HUES64 (cell line): ENCODE results near the gene UNC93B1.

ENCODE experiments used
- H3K27ac ChIP-seq: 2 replicates; pipeline ENCODE4 v1.7.0; 2013; ENCODE audit warnings: low read depth, low read length, inconsistent platforms
- H3K27me3 ChIP-seq: 2 replicates; pipeline ENCODE4 v1.6.1; 2013; ENCODE audit warnings: mild to moderate bottlenecking, low read length; ENCODE audit not compliant: insufficient read depth
- H3K36me3 ChIP-seq: 2 replicates; pipeline ENCODE4 v1.6.1; 2013; ENCODE audit warnings: mild to moderate bottlenecking, low read length; ENCODE audit not compliant: insufficient read depth
- H3K4me1 ChIP-seq: 2 replicates; pipeline ENCODE4 v1.6.1; 2013; ENCODE audit warnings: mild to moderate bottlenecking, low read length, moderate library complexity; ENCODE audit not compliant: insufficient read depth
- H3K4me3 ChIP-seq: 2 replicates; pipeline ENCODE4 v1.5.1; 2013; ENCODE audit warnings: mild to moderate bottlenecking, low read length, moderate library complexity
- H3K9ac ChIP-seq: 2 replicates; pipeline ENCODE4 v1.6.1; 2013; ENCODE audit warnings: mild to moderate bottlenecking, low read depth, low read length
- H3K9me3 ChIP-seq: 2 replicates; pipeline ENCODE4 v1.6.1; 2013; ENCODE audit warnings: low read depth, low read length; ENCODE audit not compliant: insufficient read depth
- WGBS: fragments of 150-250, 120-280 bp; methylation state at CpG from one replicate; pipeline ENCODE4 v1.1.7; 2013; ENCODE audit warnings: missing lambda C conversion rate; 5-methylcytosine and 5-hydroxymethylcytosine counted together

The UNC93B1 gene

DNA sequence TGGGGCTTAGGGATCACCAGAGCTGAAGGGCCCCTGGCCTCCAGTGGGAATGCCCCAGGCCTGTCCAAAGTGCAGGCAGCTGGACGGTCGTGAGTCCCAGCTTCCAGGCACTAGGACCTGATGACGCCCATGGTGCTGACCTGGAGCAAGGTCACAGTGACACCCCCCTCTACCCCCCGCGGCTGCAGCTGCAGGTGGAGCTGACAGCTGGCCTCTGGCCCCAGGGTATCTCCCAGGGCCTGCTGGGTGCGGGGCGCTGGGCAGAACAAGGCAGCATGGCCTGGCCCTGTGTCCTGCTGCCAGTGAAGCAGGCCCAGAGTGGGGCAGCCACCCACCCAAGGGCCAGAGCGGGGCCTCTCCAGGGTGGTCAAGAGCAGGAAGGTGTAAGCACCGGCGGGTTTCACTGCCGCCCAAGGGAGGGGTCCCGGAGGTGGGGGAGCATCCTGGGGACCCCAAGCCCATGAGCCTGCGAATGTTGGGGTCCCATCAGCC is 34.4 kb upstream of the UNC93B1 start:
- Histone ChIP-seq H3K4me3 (peak overlapping the region; percentile 57), H3K36me3 (peaks cover 15% of the 10 kb centered on the region), H3K27me3 (no peaks in the 10 kb centered on the region), H3K27ac (peak overlapping the region; percentile 45), H3K4me1 (peaks cover 15% of the 10 kb centered on the region; the same call in 1 of the 2 replicates), H3K9ac (peak overlapping the region; percentile 31; the same call in 1 of the 2 replicates), H3K9me3 (no peaks in the 10 kb centered on the region)
- WGBS = 48% methylated on average over 13 of the region's 13 CpGs

DNA sequence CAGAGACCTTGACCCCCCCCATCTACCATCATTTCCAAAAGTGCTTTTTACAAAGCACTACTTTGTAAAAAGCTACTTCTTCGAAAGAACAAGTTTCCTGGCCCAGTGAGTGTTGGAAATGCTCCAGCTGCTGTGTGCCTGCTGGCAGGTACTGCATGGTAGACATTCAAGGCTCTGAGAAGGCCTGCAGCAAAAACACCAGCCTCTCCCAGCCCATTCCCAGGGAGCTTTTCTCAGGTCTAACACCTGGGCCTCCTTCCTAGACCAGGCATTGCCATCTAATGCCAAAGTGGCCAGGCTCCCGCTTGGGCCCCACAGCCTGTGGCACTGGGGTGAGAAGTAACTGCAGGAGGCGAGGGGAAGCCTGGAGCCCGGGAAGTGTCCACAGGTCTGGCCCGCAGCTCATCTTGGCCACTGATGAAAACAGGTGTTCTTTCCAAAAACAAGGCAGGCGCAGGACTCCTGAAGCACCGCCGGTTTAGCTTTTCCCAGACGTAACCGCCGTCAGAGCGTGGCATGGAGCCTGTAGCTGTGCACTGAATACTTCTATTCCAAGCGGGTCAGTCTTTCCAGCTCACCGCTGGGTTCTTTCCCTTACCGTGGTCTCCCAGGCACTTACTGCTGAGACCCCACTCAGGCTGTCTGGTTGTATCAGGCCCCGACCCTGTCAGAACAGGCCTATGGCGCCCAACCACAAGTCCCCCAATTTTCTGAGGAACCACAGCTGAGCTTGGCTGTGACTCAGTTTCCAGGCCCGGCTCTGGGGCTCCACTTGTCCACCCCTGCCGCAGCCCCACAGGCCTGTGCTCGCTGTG is 33.7 kb upstream of the UNC93B1 start:
- H3K9me3 ChIP-seq = no peaks in the 10 kb centered on the region
- peaks cover 22% of the 10 kb centered on the region for H3K36me3 ChIP-seq
- H3K4me3 ChIP-seq = no peak overlapping the region
- H3K4me1 ChIP-seq = peaks cover 15% of the 10 kb centered on the region; the same call in 1 of the 2 replicates
- no peak overlapping the region for H3K9ac ChIP-seq
- H3K27me3 ChIP-seq = no peaks in the 10 kb centered on the region
- 93% methylated on average over 20 of the region's 20 CpGs for WGBS
- H3K27ac ChIP-seq = peak overlapping the region; percentile 13

DNA sequence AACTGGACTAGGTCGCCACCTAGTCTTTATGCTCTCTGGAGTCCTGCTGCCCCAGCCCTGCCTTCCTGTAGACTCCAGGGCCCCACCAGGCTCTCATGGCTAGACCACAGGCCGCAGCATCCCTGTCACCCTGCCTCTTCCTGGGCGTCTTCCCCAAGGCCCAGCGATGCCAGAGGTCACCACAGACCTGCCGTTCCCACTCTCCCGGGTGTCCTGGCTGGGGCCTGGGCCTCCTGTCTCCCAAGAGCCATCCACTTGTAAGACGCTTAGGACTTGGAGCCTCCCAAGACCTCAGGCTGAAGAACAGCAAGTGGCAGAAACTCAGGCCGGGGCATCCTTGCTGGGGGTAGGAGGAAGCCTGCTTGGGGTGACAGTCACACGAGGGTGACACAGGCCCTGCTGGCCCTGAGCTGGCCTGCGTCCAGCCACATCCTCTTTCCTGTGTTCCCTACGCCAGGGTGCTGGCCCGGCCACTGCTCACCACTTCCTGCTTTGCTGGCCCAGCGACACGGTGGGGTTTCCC is 32.9 kb upstream of the UNC93B1 start:
- no peak overlapping the region for H3K9ac ChIP-seq
- 88% methylated on average over 14 of the region's 14 CpGs for WGBS
- no peaks in the 10 kb centered on the region for H3K27me3 ChIP-seq
- H3K9me3 ChIP-seq = no peaks in the 10 kb centered on the region
- H3K36me3 ChIP-seq = peaks cover 29% of the 10 kb centered on the region
- H3K27ac ChIP-seq = no peak overlapping the region
- no peak overlapping the region for H3K4me3 ChIP-seq
- peaks cover 18% of the 10 kb centered on the region; the same call in 1 of the 2 replicates for H3K4me1 ChIP-seq

DNA sequence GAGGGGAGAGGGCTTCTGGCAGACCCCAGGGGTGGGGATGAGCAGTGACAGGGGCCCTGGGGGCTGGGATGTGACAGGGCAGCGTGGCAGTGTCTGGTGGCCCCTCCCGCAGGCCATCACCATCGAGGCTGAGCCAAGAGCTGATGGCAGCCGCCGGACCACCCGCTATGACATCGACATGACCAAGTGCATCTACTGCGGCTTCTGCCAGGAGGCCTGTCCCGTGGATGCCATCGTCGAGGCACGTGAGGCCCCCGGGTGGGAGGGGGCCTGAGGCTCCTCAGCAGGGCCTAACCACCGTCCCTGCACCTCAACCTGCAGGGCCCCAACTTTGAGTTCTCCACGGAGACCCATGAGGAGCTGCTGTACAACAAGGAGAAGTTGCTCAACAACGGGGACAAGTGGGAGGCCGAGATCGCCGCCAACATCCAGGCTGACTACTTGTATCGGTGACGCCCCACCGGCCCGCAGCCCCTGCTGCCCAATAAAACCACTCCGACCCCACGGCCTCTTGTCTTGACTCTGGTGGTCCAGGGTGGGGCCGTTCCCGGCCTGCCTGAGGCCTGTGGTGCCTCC is 32.3 kb upstream of the UNC93B1 start:
- H3K27ac ChIP-seq = no peak overlapping the region
- WGBS = 89% methylated on average over 27 of the region's 27 CpGs

DNA sequence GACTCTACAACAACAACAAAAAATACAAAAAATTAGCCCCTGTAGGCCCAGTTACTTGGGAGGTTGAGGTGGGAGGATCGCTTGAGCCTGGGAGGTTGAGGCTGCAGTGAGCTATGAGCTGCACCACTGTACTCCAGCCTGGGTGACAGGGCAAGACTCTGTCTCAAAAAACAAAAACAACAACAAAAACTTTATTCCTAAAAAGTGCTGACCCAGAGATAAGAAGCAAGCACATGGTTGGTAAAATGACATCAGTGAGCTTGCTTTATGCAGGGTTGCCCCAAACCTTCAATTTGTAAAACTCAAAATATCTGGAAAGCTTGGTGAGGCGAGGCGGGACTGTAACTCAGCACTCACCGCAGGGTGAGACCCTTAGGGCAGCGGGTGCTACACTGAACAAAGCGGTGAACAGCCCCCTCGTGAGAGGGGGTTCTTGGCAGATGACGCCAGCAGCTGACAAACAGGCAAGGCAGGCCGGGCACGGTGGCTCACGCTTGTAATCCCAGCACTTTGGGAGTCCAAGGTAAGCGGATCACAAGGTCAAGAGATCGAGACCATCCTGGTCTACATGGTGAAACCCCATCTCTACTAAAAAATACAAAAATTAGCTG is 31.5 kb upstream of the UNC93B1 start:
- Histone ChIP-seq H3K4me1 (peaks cover 18% of the 10 kb centered on the region; the same call in 1 of the 2 replicates), H3K27ac (no peak overlapping the region), H3K27me3 (no peaks in the 10 kb centered on the region), H3K36me3 (peaks cover 29% of the 10 kb centered on the region), H3K4me3 (no peak overlapping the region), H3K9me3 (no peaks in the 10 kb centered on the region), H3K9ac (no peak overlapping the region)
- WGBS = 91% methylated on average over 13 of the region's 13 CpGs

More for the DNA sequence above, 32.3 kb upstream of the UNC93B1 start:
- Histone ChIP-seq H3K36me3 (peaks cover 29% of the 10 kb centered on the region), H3K9ac (no peak overlapping the region), H3K27me3 (no peaks in the 10 kb centered on the region), H3K9me3 (no peaks in the 10 kb centered on the region), H3K4me1 (peaks cover 21% of the 10 kb centered on the region; the same call in 1 of the 2 replicates), H3K4me3 (no peak overlapping the region)

DNA sequence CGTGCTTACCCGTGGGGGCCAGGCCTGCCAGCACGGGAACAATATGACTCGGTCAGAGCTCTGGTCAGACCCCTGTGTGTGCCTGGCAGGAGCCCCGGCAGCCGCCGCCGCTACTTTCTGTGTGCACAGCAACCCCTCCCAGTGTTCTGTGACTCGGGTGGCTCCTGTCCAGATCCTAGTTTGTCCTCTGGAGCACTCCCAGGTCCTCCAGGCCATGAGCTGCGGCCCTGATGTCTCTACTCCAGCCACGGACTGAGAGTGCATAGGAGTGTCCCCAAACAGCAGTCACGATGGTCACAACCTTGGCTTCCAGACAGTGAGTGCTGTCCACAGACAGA is 29.8 kb upstream of the UNC93B1 start:
- H3K4me3 ChIP-seq = no peak overlapping the region
- no peaks in the 10 kb centered on the region for H3K27me3 ChIP-seq
- no peak overlapping the region for H3K27ac ChIP-seq
- H3K9ac ChIP-seq = no peak overlapping the region
- H3K36me3 ChIP-seq = peaks cover 29% of the 10 kb centered on the region
- WGBS = 95% methylated on average over 12 of the region's 12 CpGs
- H3K9me3 ChIP-seq = no peaks in the 10 kb centered on the region
- peaks cover 15% of the 10 kb centered on the region for H3K4me1 ChIP-seq

DNA sequence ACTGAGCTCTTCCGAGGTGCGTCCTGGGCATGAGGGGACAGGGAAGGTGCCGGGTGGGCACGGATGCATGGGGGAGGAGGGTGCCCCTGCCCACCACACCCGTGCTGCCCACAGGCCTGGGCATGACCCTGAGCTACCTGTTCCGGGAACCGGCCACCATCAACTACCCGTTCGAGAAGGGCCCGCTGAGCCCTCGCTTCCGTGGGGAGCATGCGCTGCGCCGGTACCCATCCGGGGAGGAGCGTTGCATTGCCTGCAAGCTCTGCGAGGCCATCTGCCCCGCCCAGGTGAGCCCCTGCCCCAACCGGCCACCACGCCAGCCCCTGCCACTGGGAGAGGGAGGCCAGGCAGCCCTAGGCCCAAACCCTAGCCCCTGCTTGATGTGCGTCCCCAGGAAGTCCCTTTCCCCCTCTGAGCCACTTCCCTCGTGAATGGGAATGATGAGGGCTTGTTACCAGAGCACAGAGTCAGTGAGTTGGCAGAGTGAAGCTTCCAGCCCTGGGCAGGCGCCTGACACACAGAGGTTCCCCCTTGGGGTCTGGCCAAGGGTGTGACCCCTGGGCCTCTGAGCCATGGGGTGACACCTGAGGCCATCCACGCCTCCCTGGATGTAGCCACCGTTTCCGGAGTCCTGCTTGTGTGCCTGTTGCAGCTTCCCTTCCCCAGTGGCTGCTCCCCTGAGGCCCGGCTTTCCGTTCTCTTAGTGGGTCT is 29.3 kb upstream of the UNC93B1 start:
- 94% methylated on average over 29 of the region's 29 CpGs for WGBS
- peaks cover 10% of the 10 kb centered on the region; the same call in 1 of the 2 replicates for H3K4me1 ChIP-seq
- peaks cover 29% of the 10 kb centered on the region for H3K36me3 ChIP-seq
- no peak overlapping the region for H3K9ac ChIP-seq
- H3K27me3 ChIP-seq = no peaks in the 10 kb centered on the region
- no peak overlapping the region for H3K27ac ChIP-seq
- no peaks in the 10 kb centered on the region for H3K9me3 ChIP-seq
- H3K4me3 ChIP-seq = no peak overlapping the region

DNA sequence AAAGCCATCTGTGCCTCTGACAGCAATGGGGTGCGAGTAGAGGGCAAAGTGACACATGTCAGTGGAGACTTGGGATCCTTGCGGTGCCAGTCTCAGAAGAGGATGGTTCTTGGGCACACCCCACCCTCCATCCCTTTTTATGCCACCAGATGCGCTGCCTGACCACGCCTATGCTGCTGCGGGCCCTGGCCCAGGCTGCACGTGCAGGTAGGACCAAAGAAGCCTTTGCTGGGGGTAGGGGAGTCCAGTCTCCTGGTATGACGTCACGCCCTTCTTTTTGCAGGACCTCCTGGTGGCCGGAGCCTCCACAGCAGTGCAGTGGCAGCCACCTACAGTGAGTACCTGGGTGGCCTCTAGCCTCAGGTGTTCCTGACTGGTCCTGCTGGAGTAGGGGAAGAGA is 28.1 kb upstream of the UNC93B1 start:
- H3K9ac ChIP-seq = no peak overlapping the region
- no peak overlapping the region for H3K27ac ChIP-seq
- no peaks in the 10 kb centered on the region for H3K27me3 ChIP-seq
- peaks cover 9% of the 10 kb centered on the region; the same call in 1 of the 2 replicates for H3K4me1 ChIP-seq
- no peaks in the 10 kb centered on the region for H3K9me3 ChIP-seq
- WGBS = 96% methylated on average over 8 of the region's 9 CpGs
- peaks cover 29% of the 10 kb centered on the region for H3K36me3 ChIP-seq
- H3K4me3 ChIP-seq = peak overlapping the region; percentile 85

DNA sequence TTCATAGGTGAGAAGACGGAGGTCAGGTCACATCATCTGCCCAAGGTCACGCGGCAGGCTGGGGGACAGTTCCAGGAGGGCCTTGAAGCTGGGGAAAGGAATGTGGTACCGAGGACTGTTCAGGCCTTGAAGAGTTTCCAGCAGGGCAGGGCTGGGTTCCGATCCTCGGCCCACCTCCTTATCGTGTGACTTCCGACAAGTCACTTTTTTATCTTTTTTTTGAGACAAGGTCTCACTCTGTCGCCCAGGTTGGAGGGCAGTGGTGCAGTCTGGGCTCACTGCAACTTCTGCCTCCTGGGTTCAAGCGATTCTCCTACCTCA is 27.2 kb upstream of the UNC93B1 start:
- Histone ChIP-seq H3K27me3 (no peaks in the 10 kb centered on the region), H3K9ac (peak overlapping the region; percentile 87), H3K36me3 (peaks cover 29% of the 10 kb centered on the region), H3K4me1 (peaks cover 9% of the 10 kb centered on the region; the same call in 1 of the 2 replicates), H3K4me3 (peak overlapping the region; percentile 85), H3K9me3 (no peaks in the 10 kb centered on the region), H3K27ac (peak overlapping the region; percentile 72)
- WGBS = 23% methylated on average over 10 of the region's 10 CpGs

DNA sequence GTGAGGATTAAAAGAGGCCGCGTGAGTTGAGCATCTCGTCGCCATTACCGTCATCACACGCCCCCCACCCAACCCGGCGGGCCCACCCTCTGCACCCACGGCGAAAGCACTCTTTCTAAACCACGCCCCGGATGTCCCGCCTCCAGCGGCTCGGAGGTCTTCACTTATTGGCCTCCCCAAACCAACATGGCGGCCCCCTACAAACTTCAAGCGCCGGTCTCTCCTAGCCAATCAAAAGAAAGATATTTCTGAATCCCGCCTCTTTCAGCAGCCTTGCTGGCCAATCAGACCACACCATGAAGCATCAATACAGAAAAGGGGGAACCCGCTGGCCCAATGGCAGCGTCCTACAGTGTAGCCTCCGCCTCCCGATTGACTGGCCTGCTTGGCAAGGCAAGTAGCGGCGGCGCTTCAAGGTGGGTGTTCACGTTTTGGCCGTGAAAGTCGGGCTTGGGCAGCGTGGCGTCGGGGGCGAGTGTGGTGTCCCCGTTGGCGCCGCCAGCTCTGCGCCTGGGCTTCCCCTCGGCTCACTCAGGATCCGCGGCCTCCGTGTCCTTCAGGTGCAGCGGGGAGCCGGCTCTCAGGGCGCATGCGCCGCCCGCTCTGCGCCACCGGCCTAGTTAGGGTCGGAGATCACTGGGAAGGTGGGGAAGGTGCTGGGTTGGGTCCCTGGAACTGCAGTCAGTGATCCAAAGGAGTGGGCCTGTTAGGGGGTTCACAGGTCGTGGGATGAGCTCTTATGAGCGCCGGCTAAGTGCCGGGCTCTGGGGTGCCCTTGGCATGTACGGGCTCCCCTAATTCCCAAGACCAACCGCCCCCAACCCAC is 26.6 kb upstream of the UNC93B1 start, which contains the start of gene NDUFS8:
Gene NDUFS8 (plus strand): TSS at position 364 of the 826 bp plus-strand sequence. CDS start 1,471 bp downstream, outside the sequence.
- peak within 1 kb of the TSS; percentile 72 for H3K27ac ChIP-seq
- peaks cover 9% of the 10 kb centered on the region; the same call in 1 of the 2 replicates for H3K4me1 ChIP-seq
- H3K27me3 ChIP-seq = no peaks in the 10 kb centered on the region
- H3K9ac ChIP-seq = peak within 1 kb of the TSS; percentile 87
- under 1% methylated on average over 56 of the region's 56 CpGs for WGBS
- H3K36me3 ChIP-seq = peaks cover 32% of the 10 kb centered on the region
- H3K9me3 ChIP-seq = no peaks in the 10 kb centered on the region
- H3K4me3 ChIP-seq = peak within 1 kb of the TSS; percentile 85
